HG03469 (cell line): ENCODE results near the gene FHL1.

ENCODE experiments used
- ATAC-seq: cut with Tn5 transposase; IDR thresholded peaks from one replicate; pipeline ENCODE4 v1.9.1; 2021; ENCODE audit warnings: mild to moderate bottlenecking, moderate library complexity, moderate number of reproducible peaks; ENCODE audit not compliant: unreplicated experiment

Gene FHL1

GRCh38 chrX:136250191-136251040, 103.1 kb downstream of the FHL1 start:
- peak; percentile 16 for ATAC-seq

DNA sequence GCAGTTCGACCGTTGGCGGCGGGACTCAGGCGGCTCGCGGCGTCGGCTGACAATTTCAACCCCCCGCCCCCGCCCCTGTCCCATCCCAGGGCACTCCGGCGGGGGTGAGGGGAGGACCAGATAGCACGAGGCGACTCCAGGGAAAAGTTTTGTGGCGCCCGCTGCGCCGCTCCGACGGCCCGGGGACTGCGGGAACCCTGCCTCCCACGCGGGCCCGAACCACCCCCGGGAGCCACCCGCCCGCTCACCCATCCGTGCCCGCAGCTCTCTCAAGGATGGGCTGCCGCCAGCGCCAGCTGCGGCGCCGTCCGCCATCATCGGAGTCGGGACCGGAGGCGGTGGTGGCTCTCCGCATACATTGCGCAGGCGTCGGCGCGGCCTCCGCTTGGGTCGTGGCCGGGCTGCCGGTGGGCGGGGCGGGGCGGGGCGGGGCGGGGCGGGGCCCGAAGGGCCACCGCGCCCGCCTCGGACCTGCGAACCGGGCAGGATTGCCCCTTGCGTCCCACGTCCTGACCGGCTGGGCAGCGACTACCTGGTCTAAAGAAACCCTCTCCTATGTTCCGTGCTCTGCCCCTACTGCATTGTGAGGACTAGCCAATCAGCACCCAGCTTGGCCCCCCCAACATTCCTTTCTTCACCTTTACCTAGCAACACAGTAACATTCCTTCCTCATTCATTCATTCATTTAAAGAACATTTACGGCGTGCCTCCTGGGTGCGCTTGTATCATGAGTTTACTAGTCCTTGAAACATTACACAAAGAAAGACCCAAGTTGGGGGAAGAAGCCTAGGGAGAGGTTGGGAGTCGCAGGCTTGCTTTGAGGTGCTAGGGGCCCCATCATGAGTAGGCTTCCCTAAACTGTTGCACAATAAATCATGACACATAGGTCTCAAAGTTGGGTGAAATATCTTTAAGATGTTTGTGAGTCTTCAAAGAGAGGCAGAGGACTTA, 104.0 kb downstream of the FHL1 start, which contains the start of gene MAP7D3:
TSS of gene MAP7D3 (minus strand) at position 360 of the 951 bp plus-strand sequence. CDS start at position 318, 42 bp downstream.
- peak; percentile 74 for ATAC-seq

GRCh38 chrX:136255541-136255940, 108.2 kb downstream of the FHL1 start:
- no peak for ATAC-seq

GRCh38 chrX:136256026-136256425, 108.7 kb downstream of the FHL1 start:
- ATAC-seq: no peak

- no peak for ATAC-seq
Measured at GRCh38 chrX:136258951-136259350, 111.6 kb downstream of the FHL1 start.

- ATAC-seq: no peak
Measured at GRCh38 chrX:136259543-136259942, 112.2 kb downstream of the FHL1 start.

- no peak for ATAC-seq
Measured at GRCh38 chrX:136260776-136261175, 113.4 kb downstream of the FHL1 start.
